ENCODE measurements around the gene RNF152.

DNA sequence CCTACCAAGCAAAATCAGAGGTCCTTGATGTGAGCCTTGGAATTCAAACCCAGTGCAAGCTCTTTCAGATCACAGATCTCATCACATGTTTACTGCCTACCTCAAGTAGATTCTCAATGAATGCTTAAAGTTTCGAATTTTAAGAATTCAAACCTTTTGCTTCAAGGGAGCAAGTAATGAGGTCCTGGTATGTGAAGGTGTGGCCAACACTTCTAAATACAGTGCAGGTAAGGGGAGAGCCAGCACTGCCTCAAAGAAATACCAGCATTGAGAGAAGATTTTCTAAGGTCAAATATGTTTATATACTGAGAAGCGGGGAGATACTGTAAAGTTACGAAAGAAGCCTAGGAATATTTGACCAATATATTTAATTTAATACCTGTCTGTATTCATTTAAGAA is 19.7 kb upstream of the RNF152 start:
- TF ChIP-seq, protein P1, sequence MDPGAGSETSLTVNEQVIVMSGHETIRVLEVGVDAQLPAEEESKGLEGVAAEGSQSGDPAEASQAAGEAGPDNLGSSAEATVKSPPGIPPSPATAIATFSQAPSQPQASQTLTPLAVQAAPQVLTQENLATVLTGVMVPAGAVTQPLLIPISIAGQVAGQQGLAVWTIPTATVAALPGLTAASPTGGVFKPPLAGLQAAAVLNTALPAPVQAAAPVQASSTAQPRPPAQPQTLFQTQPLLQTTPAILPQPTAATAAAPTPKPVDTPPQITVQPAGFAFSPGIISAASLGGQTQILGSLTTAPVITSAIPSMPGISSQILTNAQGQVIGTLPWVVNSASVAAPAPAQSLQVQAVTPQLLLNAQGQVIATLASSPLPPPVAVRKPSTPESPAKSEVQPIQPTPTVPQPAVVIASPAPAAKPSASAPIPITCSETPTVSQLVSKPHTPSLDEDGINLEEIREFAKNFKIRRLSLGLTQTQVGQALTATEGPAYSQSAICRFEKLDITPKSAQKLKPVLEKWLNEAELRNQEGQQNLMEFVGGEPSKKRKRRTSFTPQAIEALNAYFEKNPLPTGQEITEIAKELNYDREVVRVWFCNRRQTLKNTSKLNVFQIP (CRISPR knock-in tag; IDR thresholded peaks at IDR 0.05; ENCODE audit: borderline replicate concordance, low read depth) = no peak
- TF ChIP-seq, protein P2, sequence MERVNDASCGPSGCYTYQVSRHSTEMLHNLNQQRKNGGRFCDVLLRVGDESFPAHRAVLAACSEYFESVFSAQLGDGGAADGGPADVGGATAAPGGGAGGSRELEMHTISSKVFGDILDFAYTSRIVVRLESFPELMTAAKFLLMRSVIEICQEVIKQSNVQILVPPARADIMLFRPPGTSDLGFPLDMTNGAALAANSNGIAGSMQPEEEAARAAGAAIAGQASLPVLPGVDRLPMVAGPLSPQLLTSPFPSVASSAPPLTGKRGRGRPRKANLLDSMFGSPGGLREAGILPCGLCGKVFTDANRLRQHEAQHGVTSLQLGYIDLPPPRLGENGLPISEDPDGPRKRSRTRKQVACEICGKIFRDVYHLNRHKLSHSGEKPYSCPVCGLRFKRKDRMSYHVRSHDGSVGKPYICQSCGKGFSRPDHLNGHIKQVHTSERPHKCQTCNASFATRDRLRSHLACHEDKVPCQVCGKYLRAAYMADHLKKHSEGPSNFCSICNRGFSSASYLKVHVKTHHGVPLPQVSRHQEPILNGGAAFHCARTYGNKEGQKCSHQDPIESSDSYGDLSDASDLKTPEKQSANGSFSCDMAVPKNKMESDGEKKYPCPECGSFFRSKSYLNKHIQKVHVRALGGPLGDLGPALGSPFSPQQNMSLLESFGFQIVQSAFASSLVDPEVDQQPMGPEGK (CRISPR knock-in tag; IDR thresholded peaks at IDR 0.05; ENCODE audit: borderline replicate concordance) = no peak
- no peak for TF ChIP-seq ZC3H10 (CRISPR knock-in tag; IDR thresholded peaks at IDR 0.05)
- no peak for TF ChIP-seq CSDC2 (CRISPR knock-in tag; IDR thresholded peaks at IDR 0.05)
- TF ChIP-seq ZNF565 (CRISPR knock-in tag; conservative IDR thresholded peaks at IDR 0.05; ENCODE audit: low read depth) = no peak
- TF ChIP-seq, protein P3, sequence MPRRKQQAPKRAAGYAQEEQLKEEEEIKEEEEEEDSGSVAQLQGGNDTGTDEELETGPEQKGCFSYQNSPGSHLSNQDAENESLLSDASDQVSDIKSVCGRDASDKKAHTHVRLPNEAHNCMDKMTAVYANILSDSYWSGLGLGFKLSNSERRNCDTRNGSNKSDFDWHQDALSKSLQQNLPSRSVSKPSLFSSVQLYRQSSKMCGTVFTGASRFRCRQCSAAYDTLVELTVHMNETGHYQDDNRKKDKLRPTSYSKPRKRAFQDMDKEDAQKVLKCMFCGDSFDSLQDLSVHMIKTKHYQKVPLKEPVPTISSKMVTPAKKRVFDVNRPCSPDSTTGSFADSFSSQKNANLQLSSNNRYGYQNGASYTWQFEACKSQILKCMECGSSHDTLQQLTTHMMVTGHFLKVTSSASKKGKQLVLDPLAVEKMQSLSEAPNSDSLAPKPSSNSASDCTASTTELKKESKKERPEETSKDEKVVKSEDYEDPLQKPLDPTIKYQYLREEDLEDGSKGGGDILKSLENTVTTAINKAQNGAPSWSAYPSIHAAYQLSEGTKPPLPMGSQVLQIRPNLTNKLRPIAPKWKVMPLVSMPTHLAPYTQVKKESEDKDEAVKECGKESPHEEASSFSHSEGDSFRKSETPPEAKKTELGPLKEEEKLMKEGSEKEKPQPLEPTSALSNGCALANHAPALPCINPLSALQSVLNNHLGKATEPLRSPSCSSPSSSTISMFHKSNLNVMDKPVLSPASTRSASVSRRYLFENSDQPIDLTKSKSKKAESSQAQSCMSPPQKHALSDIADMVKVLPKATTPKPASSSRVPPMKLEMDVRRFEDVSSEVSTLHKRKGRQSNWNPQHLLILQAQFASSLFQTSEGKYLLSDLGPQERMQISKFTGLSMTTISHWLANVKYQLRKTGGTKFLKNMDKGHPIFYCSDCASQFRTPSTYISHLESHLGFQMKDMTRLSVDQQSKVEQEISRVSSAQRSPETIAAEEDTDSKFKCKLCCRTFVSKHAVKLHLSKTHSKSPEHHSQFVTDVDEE (CRISPR knock-in tag; IDR thresholded peaks at IDR 0.05) = no peak
- no peak for TF ChIP-seq ZFP3 (CRISPR knock-in tag; IDR thresholded peaks at IDR 0.05)
- TF ChIP-seq OSR1 (CRISPR knock-in tag; IDR thresholded peaks at IDR 0.05) = no peak
- no peak for TF ChIP-seq ESRRG (CRISPR knock-in tag; IDR thresholded peaks at IDR 0.05)
